Common myeloid progenitor, CD34-positive (primary cell): ENCODE results near the gene DOCK8.
A peak's percentile ranks its signal among the peaks of the same experiment; 100 is the strongest.

Source experiments
- CTCF ChIA-PET: fragments of 350-600 bp; sonication (Branson Sonifier 250); formaldehyde crosslinking; loops from one replicate; lab custom pipeline; 2021; ENCODE audit warnings: antibody characterized with exemption; lab: Charles Lee
- POLR2A ChIA-PET: fragments of 350-600 bp; sonication (Branson Sonifier 250); formaldehyde crosslinking; loops from one replicate; lab custom pipeline; 2021; ENCODE audit warnings: antibody characterized with exemption; lab: Charles Lee
- DNase-seq, 3 donors: peaks; one replicate each; pipeline versions ENCODE4 v3.0.0 to v3.0.0-alpha.2; 2013
- H3K27ac ChIP-seq, 2 experiments: 1 replicate in 1 of 2; 2 replicates in 1 of 2; pipeline ENCODE4 v1.7.0; 2013; ENCODE audit warnings: inconsistent platforms in 2 of 2, low read length in 2 of 2, mild to moderate bottlenecking in 2 of 2, low read depth in 1 of 2, moderate library complexity in 1 of 2; ENCODE audit not compliant: severe bottlenecking in 2 of 2, insufficient read depth in 1 of 2, poor library complexity in 1 of 2
- H3K27me3 ChIP-seq, 5 experiments: replicated peaks in 2 of 5; 1 replicate in 3 of 5; 2 replicates in 2 of 5; pipeline versions ENCODE4 v1.6.1 to v1.7.0; 2013; ENCODE audit warnings: low read length in 4 of 5, mild to moderate bottlenecking in 2 of 5, moderate library complexity in 2 of 5, inconsistent platforms in 1 of 5; ENCODE audit not compliant: insufficient read depth in 5 of 5, control insufficient read depth in 4 of 5
- H3K36me3 ChIP-seq, 4 experiments: 1 replicate in 2 of 4; 2 replicates in 2 of 4; pipeline versions ENCODE4 v1.6.1 to v1.7.0; 2013; ENCODE audit warnings: low read length in 3 of 4, control low read depth in 1 of 4, mild to moderate bottlenecking in 1 of 4; ENCODE audit not compliant: control insufficient read depth in 4 of 4, insufficient read depth in 4 of 4
- H3K4me1 ChIP-seq, 4 experiments: 1 replicate in 3 of 4; 2 replicates in 1 of 4; pipeline versions ENCODE4 v1.6.1 to v1.7.1; 2013; ENCODE audit warnings: low read length in 3 of 4, mild to moderate bottlenecking in 3 of 4, control low read depth in 1 of 4, inconsistent platforms in 1 of 4, moderate library complexity in 1 of 4; ENCODE audit not compliant: control insufficient read depth in 4 of 4, insufficient read depth in 4 of 4; ENCODE audit errors: control extremely low read depth in 1 of 4
- H3K4me3 ChIP-seq, 7 experiments: 1 replicate in 4 of 7; 2 replicates in 3 of 7; pipeline versions ENCODE4 v1.5.1 to v1.7.0; 2013; ENCODE audit warnings: mild to moderate bottlenecking in 7 of 7, low read length in 6 of 7, moderate library complexity in 6 of 7, inconsistent platforms in 2 of 7, low read depth in 2 of 7, control low read depth in 1 of 7; ENCODE audit not compliant: insufficient read depth in 4 of 7, control insufficient read depth in 1 of 7; ENCODE audit errors: extremely low read depth in 1 of 7
- H3K9me3 ChIP-seq, 5 experiments: 1 replicate in 4 of 5; 2 replicates in 1 of 5; pipeline versions ENCODE4 v1.6.1 to v1.7.1; 2013; ENCODE audit warnings: low read length in 4 of 5, mild to moderate bottlenecking in 2 of 5, inconsistent platforms in 1 of 5, low read depth in 1 of 5, moderate library complexity in 1 of 5; ENCODE audit not compliant: control insufficient read depth in 4 of 5, insufficient read depth in 2 of 5; ENCODE audit errors: control extremely low read depth in 1 of 5
- WGBS: methylation state at CpG from one replicate; pipeline ENCODE4 v1.1.5; 2013; ENCODE audit not compliant: insufficient coverage; 5-methylcytosine and 5-hydroxymethylcytosine counted together

DOCK8 gene

DNA sequence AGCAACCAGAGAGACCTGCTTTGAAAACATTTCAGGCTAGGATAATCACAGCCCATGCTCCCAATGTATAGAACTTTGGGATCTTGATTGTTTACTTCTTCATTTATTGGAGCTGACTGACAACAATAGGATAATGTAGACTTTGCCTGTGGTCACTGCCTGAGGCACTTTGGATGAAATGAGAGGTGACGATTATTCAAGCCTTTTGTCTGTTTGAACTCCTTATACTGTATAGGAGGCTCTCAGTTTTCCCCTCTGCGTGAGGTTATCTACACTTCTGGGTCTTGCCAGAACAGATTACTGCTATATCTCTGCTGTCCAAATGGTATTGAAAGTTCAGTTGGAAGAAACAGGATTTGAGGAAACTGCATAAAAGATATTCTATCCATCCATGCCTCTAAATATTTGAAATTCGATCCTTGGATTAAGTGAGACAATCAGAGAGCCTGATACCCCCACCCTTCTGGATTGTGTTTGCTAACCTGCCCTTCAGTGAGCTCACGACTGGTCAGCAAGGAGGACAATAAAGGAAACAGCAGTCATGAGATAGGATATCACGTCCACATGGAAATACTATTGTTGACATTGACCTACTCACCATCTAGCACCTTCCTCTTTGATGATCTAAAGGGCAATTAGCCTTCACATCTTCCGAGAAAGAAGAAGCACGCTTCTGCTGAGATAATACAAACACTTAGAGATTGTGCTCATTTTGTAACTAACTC is 98.1 kb downstream of the DOCK8 start:
- peaks cover 31 to 75% (median 49%) of the 10 kb centered on the region in 4 experiments for H3K36me3 ChIP-seq

DNA sequence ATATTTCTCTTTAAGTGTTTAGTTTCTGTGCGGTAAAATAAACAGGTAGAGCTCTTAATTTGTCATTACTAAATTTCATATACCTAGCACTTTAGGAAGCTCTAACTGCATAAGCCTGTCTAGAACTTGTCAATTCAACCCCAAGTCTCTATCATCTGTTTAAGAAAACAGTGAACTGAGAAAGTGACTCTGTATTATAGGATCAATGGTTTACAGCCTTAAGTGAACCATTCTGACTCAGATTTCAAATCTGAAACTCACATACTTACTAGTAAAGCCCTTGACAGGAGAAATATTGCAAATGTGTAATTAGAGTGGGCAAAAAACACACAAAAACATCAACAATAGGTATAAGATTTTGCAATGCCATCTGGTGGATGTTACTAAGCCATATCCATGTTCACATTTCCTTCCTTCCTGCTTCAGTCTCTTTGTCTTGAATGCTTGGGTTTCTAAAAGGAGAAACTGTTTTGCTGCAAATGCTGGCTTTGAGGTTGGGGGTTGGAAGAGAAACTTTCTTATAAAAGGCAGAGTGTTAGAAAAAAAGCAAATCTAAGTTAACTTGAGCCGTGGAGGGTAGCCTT is 101.8 kb downstream of the DOCK8 start:
- ChIA-PET POLR2A (no interaction called here), CTCF (interaction anchor here (0.6 to 1.9 kb wide), 11 partner anchors 9 to 145 kb away, joined by 3 to 11 read pairs (median 3); partner anchors contain the start of gene DOCK8)
- Histone ChIP-seq H3K9me3 (no peaks in the 10 kb centered on the region), H3K27ac (no peak overlapping the region), H3K36me3 (peaks cover 29 to 71% (median 55%) of the 10 kb centered on the region in 4 experiments), H3K27me3 (no peaks in the 10 kb centered on the region), H3K4me1 (peaks cover 0 to 1% (median 0%) of the 10 kb centered on the region in 4 experiments), H3K4me3 (peak overlapping the region in 1 of 7 experiments; percentile 6)
- WGBS, result 55% methylated on average over 1 of the region's 2 CpGs
- peak; percentile 15 to 55 (median 28) for DNase-seq

More for the DNA sequence above, 98.1 kb downstream of the DOCK8 start:
- Histone ChIP-seq H3K27me3 (no peaks in the 10 kb centered on the region), H3K4me1 (peaks cover 0 to 1% (median 0%) of the 10 kb centered on the region in 4 experiments), H3K9me3 (no peaks in the 10 kb centered on the region), H3K27ac (no peak overlapping the region), H3K4me3 (no peak overlapping the region)
- ChIA-PET POLR2A (no interaction called here), CTCF (interaction anchor here (0.6 kb wide), 1 partner anchor 96 kb away, joined by 3 read pairs; no protein-coding TSS in a partner anchor)
- 98% methylated on average over 6 of the region's 7 CpGs for WGBS
- DNase-seq, result no peak

DNA sequence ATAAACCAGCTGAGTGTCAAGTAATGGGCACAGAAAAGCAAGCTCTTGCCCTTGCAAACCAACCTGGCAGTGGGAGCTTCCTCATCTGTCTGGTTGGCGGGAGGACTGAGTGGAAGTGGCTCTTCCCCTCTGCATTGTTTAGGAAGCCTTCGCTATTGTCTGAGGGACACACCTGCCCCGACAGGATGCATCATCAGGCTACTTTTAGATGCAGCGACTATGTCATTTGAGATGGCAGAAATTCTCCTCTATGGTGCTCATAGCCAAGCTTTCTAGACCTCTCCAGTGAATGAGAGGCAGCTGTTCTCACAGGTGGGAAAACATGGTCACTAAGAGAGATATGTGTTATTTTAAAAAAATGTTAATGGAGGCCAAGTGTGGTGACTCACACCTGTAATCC is 104.0 kb downstream of the DOCK8 start:
- H3K27ac ChIP-seq, result no peak overlapping the region
- 100% methylated on average over 3 of the region's 4 CpGs for WGBS
- no peaks in the 10 kb centered on the region for H3K9me3 ChIP-seq
- no peaks in the 10 kb centered on the region for H3K27me3 ChIP-seq
- H3K4me3 ChIP-seq, result no peak overlapping the region
- CTCF ChIA-PET, result no interaction called here
- H3K36me3 ChIP-seq, result peaks cover 23 to 52% (median 36%) of the 10 kb centered on the region in 4 experiments
- peaks cover 0 to 1% (median 0%) of the 10 kb centered on the region in 4 experiments for H3K4me1 ChIP-seq
- POLR2A ChIA-PET, result no interaction called here
- DNase-seq, result no peak

DNA sequence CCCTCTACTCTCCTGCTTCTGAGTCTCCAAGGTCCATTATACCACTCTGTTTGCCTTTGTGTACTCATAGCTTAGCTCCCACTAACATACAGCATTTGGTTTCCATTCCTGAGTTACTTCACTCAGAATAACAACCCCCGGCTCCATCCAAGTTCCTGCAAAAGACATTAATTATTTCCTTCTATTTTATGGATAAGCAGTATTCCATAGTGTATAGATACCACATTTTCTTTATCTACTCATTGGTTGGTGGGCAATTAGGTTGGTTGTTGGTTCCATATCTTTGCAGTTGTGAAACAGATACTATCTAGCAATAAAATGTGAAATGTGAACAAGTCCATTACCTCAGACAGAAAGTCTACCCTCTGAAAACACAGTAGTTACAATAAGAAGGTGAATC is 110.3 kb downstream of the DOCK8 start:
- no CpG with 5 or more reads among the region's 1 CpG for WGBS
- no peaks in the 10 kb centered on the region for H3K9me3 ChIP-seq
- no peak for DNase-seq
- CTCF ChIA-PET, result no interaction called here
- H3K27me3 ChIP-seq, result no peaks in the 10 kb centered on the region
- peaks cover 26 to 51% (median 39%) of the 10 kb centered on the region in 4 experiments for H3K36me3 ChIP-seq
- POLR2A ChIA-PET, result no interaction called here
- H3K4me3 ChIP-seq, result no peak overlapping the region
- no peaks in the 10 kb centered on the region for H3K4me1 ChIP-seq
- H3K27ac ChIP-seq, result no peak overlapping the region

DNA sequence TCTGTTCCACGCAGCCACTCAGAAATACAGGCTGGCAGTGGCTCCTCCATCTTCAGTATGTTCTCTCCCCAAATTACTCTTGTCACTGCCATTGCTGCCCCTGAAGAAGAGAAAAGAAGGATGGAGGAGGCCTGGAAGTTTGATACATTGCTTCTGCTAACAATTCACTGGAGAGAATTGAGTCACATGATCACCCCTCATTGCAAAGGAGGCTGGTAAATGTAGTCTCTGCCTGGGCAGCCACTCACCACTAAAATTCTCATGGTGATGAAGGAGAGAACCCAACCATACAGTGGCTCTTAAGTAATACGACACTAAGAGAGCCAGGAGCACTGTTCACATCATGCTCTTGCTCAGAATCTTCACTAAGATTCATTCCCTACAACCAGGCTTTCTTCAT is 112.0 kb downstream of the DOCK8 start:
- Histone ChIP-seq H3K9me3 (no peaks in the 10 kb centered on the region), H3K27ac (no peak overlapping the region), H3K4me3 (no peak overlapping the region), H3K36me3 (peaks cover 34 to 65% (median 50%) of the 10 kb centered on the region in 4 experiments), H3K4me1 (no peaks in the 10 kb centered on the region), H3K27me3 (no peaks in the 10 kb centered on the region)
- ChIA-PET POLR2A (no interaction called here), CTCF (interaction anchor here (1.0 kb wide), 1 partner anchor 15 kb away, joined by 3 read pairs; no protein-coding TSS in a partner anchor)
- DNase-seq, result no peak
- 92% methylated on average over 2 of the region's 2 CpGs for WGBS

DNA sequence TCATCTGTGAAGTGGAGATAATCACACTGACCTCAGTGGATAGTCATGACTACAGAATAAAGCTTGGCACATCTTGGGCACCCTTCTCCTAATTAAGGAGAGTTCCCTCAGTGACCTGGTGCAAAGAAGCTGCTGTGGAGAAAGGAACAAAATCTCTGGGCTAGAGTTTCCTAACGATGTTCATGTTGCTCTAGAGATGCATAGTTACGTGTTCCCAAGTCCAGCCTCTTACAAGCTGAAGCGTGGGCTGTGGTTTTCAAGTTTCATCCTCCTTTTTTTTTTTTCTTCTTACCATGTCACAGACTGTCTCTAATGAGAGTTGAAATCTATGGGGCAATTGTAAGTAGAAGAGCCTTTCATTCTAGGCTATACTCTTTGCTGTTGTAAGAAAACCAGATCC is 113.8 kb downstream of the DOCK8 start:
- H3K9me3 ChIP-seq, result no peaks in the 10 kb centered on the region
- no peak for DNase-seq
- no peaks in the 10 kb centered on the region for H3K27me3 ChIP-seq
- no peaks in the 10 kb centered on the region for H3K4me1 ChIP-seq
- ChIA-PET CTCF (interaction anchor here (0.6 to 1.4 kb wide), 3 partner anchors 11 to 28 kb away, joined by 3 to 5 read pairs (median 3); no protein-coding TSS in a partner anchor), POLR2A (interaction anchor here (0.6 kb wide), 1 partner anchor 18 kb away, joined by 6 read pairs; no protein-coding TSS in a partner anchor)
- H3K36me3 ChIP-seq, result peaks cover 34 to 78% (median 62%) of the 10 kb centered on the region in 4 experiments
- no peak overlapping the region for H3K4me3 ChIP-seq
- H3K27ac ChIP-seq, result no peak overlapping the region
- no CpG with 5 or more reads among the region's 3 CpGs for WGBS

DNA sequence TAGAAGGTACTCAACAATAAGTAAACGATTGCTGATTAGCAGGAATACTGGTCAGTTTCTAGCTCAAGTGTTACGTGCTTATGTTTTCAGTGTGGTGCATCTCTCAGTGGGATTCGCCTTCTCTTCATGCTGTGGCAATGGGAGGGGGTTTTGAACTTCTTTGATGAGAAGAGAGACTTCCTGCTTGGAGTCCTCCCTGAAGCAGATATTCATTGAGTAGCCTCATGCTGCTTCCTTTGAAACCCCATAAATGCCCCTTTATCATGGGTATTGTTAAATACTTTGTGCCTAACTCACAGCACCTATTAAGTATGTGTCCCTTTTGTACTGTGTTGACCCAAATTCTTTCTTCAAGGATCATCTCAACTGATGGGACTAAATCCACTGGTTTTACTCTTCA is 116.5 kb downstream of the DOCK8 start:
- H3K36me3 ChIP-seq, result peaks cover 40 to 90% (median 74%) of the 10 kb centered on the region in 4 experiments
- H3K27ac ChIP-seq, result no peak overlapping the region
- H3K27me3 ChIP-seq, result no peaks in the 10 kb centered on the region
- no CpG with 5 or more reads among the region's 3 CpGs for WGBS
- no peaks in the 10 kb centered on the region for H3K4me1 ChIP-seq
- no peak for DNase-seq
- H3K9me3 ChIP-seq, result no peaks in the 10 kb centered on the region
- ChIA-PET POLR2A (no interaction called here), CTCF (interaction anchor here (1.2 kb wide), 1 partner anchor 9 kb away, joined by 3 read pairs; no protein-coding TSS in a partner anchor)
- H3K4me3 ChIP-seq, result no peak overlapping the region
